Measurements from ENCODE around the gene RABAC1. TPM values are rescaled to one million over a fixed set of nuclear protein-coding genes. Genes with fewer than 3 reads are reported as not detected.

Gene RABAC1, protein sequence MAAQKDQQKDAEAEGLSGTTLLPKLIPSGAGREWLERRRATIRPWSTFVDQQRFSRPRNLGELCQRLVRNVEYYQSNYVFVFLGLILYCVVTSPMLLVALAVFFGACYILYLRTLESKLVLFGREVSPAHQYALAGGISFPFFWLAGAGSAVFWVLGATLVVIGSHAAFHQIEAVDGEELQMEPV
- total RNA-seq (100 to 1,000 TPM; 175 to 186 TPM), polyA plus RNA-seq (ENCODE audit: insufficient read length in 6 of 6) (10 to 100 TPM; 53.1 to 81.9 (median 68.7) TPM)
- long read RNA-seq, donor 1, transcript RABAC1-201 (5 exons, 821 nt) = major isoform, 89 of 124 reads
- long read RNA-seq, donor 1, transcript RABAC1-204 (1 exons, 662 nt) = minor isoform, 7 of 124 reads
- long read RNA-seq, donor 1, partial matches to known transcripts = 13 of 124 reads
- long read RNA-seq, donor 1, other reads (novel, unspliced or antisense) = 7 of 124 reads
- long read RNA-seq, donor 2, transcript RABAC1-201 (5 exons, 821 nt) = major isoform, 61 of 76 reads
- long read RNA-seq, donor 2, transcript RABAC1-204 (1 exons, 662 nt) = minor isoform, 5 of 76 reads
- long read RNA-seq, donor 2, partial matches to known transcripts = 7 of 76 reads
- long read RNA-seq, donor 2, other reads (novel, unspliced or antisense) = 0 of 76 reads
- long read RNA-seq, donor 3, transcript RABAC1-201 (5 exons, 821 nt) = major isoform, 67 of 79 reads
- long read RNA-seq, donor 3, partial matches to known transcripts = 0 of 79 reads
- long read RNA-seq, donor 3, other reads (novel, unspliced or antisense) = 7 of 79 reads
- long read RNA-seq, donor 4, transcript RABAC1-201 (5 exons, 821 nt) = major isoform, 284 of 335 reads
- long read RNA-seq, donor 4, partial matches to known transcripts = 16 of 335 reads
- long read RNA-seq, donor 4, other reads (novel, unspliced or antisense) = 31 of 335 reads
- long read RNA-seq, donor 5, transcript RABAC1-201 (5 exons, 821 nt) = major isoform, 61 of 98 reads
- long read RNA-seq, donor 5, partial matches to known transcripts = 12 of 98 reads
- long read RNA-seq, donor 5, other reads (novel, unspliced or antisense) = 16 of 98 reads
- long read RNA-seq, donor 6, transcript RABAC1-201 (5 exons, 821 nt) = major isoform, 64 of 94 reads
- long read RNA-seq, donor 6, transcript RABAC1-204 (1 exons, 662 nt) = minor isoform, 7 of 94 reads
- long read RNA-seq, donor 6, partial matches to known transcripts = 7 of 94 reads
- long read RNA-seq, donor 6, other reads (novel, unspliced or antisense) = 10 of 94 reads
- long read RNA-seq, donor 7, transcript RABAC1-201 (5 exons, 821 nt) = major isoform, 40 of 55 reads
- long read RNA-seq, donor 7, partial matches to known transcripts = 10 of 55 reads
- long read RNA-seq, donor 7, other reads (novel, unspliced or antisense) = 0 of 55 reads
- long read RNA-seq, donor 8, transcript RABAC1-201 (5 exons, 821 nt) = major isoform, 40 of 53 reads
- long read RNA-seq, donor 8, partial matches to known transcripts = 0 of 53 reads
- long read RNA-seq, donor 8, other reads (novel, unspliced or antisense) = 6 of 53 reads
- long read RNA-seq, donor 9, partial matches to known transcripts = 0 of 1 reads
- long read RNA-seq, donor 9, other reads (novel, unspliced or antisense) = 0 of 1 reads
- long read RNA-seq, donor 10, transcript RABAC1-206 (5 exons, 653 nt) = minor isoform, 11 of 393 reads
- long read RNA-seq, donor 10, transcript RABAC1-201 (5 exons, 821 nt) = major isoform, 338 of 393 reads
- long read RNA-seq, donor 10, partial matches to known transcripts = 9 of 393 reads
- long read RNA-seq, donor 10, other reads (novel, unspliced or antisense) = 31 of 393 reads
- long read RNA-seq, donor 11 = 0 reads
- long read RNA-seq, donor 12, transcript RABAC1-201 (5 exons, 821 nt) = major isoform, 45 of 55 reads
- long read RNA-seq, donor 12, partial matches to known transcripts = 0 of 55 reads
- long read RNA-seq, donor 12, other reads (novel, unspliced or antisense) = 0 of 55 reads

DNA sequence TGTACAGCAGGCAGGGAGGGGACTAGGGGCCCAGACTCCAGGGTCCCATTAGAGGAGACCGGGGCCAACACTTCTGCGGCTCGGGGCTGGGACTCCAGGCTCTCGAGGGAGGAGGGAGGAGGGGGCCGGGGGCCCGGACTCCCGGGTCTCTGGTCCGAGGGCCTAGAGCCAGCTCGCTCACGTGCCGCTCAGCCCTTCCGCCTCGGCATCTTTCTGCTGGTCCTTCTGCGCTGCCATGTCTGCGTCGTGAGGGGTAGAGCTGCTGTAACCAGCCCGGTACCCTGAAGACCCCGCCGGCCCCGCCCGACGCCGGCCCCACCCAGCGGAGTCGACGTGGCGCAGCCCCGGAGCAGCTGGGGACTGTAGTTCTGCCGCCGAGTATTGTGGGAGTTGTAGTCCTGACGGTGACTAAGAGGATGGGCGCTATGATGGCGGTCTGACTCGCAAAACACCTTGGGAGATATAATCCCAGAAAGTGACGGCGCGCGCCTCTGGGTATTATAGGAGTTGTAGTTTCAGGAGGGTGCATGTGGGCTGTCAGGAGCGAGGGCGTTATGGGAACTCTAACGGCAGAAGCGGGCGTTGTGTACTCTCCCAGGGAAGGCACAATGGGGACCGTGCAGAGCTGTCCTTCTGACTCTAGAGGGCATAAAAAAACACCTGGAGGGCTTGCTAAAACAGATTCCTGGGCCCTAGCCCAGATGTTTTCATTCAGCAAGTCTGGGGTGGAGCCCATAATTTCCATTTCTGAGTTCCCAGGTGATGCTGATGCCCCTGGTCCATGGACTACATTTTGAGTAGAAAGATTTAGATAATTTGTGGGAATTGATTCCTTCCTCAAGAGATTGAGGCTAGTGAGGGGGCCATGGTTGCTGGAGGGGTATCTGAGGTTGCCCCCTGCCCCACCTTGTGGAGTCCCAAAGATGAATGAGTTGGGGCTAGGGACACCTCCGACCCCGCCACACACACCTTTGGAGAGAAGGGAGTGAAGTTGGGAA is at the start of gene RABAC1:
Gene RABAC1, minus strand, starts transcription at position 266 of the 998 bp plus-strand sequence. Its CDS starts 29 bp downstream, at position 237.
- H3K27ac ChIP-seq = peak within 1 kb of the TSS; percentile 92 to 97
- peak within 1 kb of the TSS; percentile 92 to 95 for H3K4me3 ChIP-seq
- H3K4me1 ChIP-seq = peaks cover 12 to 20% of the 10 kb centered on the region in 2 donors
- intact Hi-C loops (cut with DNase I) = no loop called here
- H3K9me3 ChIP-seq = no peaks in the 10 kb centered on the region
- TF ChIP-seq, protein P1, sequence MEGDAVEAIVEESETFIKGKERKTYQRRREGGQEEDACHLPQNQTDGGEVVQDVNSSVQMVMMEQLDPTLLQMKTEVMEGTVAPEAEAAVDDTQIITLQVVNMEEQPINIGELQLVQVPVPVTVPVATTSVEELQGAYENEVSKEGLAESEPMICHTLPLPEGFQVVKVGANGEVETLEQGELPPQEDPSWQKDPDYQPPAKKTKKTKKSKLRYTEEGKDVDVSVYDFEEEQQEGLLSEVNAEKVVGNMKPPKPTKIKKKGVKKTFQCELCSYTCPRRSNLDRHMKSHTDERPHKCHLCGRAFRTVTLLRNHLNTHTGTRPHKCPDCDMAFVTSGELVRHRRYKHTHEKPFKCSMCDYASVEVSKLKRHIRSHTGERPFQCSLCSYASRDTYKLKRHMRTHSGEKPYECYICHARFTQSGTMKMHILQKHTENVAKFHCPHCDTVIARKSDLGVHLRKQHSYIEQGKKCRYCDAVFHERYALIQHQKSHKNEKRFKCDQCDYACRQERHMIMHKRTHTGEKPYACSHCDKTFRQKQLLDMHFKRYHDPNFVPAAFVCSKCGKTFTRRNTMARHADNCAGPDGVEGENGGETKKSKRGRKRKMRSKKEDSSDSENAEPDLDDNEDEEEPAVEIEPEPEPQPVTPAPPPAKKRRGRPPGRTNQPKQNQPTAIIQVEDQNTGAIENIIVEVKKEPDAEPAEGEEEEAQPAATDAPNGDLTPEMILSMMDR (IDR thresholded peaks at IDR 0.05) = no peak
- peak; percentile 82 to 96 (median 93) for DNase-seq
- peak; percentile 90 for ATAC-seq
- peaks cover 0 to 18% of the 10 kb centered on the region in 2 donors for H3K36me3 ChIP-seq
- no peaks in the 10 kb centered on the region for H3K27me3 ChIP-seq

DNA sequence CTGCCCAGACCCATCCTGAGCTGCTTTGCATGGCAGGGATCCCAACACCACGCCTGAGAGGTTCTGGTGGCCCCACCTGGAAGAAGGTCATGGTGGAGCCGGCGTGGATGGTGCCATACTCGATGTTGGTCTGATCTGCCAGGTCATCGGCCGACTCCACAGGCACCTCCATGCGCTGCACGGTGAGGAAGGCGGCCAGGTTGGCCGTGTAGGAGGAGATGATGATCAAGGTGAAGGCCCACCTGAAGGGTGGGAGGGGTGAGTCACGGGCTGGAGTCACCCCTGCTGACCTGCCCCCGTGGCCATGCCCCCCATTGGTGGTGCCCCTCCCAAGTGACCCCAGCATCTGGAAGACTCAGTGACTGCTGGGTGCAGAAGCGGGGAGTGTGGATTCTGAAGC is 47.4 kb upstream of the RABAC1 start:
- no peak overlapping the region for H3K4me3 ChIP-seq
- H3K9me3 ChIP-seq = no peaks in the 10 kb centered on the region

DNA sequence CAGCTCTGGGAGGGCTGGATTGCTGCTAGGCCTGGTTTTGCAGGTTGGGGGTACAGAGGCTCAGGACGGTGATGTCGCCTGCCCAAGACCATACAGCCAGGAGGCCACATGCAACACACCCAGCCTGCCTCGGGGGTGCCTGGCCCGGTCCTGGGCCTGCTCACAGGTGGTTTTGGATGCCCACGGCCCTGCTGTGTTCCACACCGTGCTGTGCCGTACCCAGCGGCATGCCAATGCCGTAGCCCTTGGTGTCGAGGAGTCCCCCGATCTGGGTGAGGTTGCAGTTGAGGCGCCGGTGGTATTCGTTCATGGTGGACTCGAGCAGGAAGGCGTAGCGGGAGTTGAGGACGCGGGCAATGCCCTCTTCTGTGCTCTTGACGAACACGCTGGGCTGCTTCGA is 46.4 kb upstream of the RABAC1 start:
- intact Hi-C loops (cut with DNase I) = no loop called here
- Histone ChIP-seq H3K27me3 (peaks cover 0 to 26% of the 10 kb centered on the region in 2 donors), H3K4me1 (no peaks in the 10 kb centered on the region), H3K27ac (no peak overlapping the region), H3K4me3 (no peak overlapping the region), H3K9me3 (no peaks in the 10 kb centered on the region), H3K36me3 (no peaks in the 10 kb centered on the region)
- TF ChIP-seq, protein P1 (IDR thresholded peaks at IDR 0.05) = no peak
- no peak for ATAC-seq
- peak in 1 of 4 donors; percentile 68 for DNase-seq

More for the DNA sequence above, 47.4 kb upstream of the RABAC1 start:
- Histone ChIP-seq H3K36me3 (no peaks in the 10 kb centered on the region), H3K27ac (no peak overlapping the region), H3K4me1 (no peaks in the 10 kb centered on the region), H3K27me3 (peaks cover 0 to 15% of the 10 kb centered on the region in 2 donors)
- TF ChIP-seq, protein P1 (IDR thresholded peaks at IDR 0.05) = no peak
- DNase-seq = no peak
- intact Hi-C loops (cut with DNase I) = no loop called here
- no peak for ATAC-seq
